ENCODE data around the gene RELL2.

Gene RELL2

DNA sequence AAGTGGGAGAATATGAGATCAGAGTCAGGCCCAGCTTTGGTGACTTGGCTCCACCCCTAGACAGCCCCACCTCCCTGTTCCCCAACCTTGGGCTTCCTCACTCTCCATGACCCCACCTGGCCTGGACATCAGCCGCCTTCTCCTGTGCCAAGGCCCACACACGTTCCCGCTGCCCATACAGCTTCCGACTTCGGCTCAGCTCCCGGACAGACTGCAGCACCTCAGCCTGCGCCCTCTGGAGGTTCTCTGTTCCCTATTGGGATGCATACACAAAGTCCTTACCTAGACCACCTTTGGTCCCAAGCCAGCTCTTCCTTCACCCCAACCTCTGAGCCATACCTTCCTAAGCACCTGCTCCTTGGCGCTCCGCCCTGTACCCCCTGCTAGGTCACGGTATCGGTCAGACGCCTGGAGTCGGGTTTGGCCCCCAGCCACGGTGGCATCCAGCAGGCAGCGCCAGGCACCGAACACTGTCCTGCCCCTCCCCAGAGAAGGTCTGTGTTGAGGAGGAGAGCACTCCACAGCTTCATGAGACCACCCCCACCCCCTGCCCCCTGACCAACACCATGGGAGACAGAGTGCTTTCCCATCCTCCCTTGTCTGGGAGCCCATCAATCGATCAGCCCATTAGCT is 12.4 kb downstream of the RELL2 start:
- DNase-seq (ENCODE audit: low read depth in 2 of 2): no peak

GRCh38 chr5:141649972-141650371 is 13.2 kb downstream of the RELL2 start:
- no peak for DNase-seq (ENCODE audit: low read depth in 2 of 2)

DNA sequence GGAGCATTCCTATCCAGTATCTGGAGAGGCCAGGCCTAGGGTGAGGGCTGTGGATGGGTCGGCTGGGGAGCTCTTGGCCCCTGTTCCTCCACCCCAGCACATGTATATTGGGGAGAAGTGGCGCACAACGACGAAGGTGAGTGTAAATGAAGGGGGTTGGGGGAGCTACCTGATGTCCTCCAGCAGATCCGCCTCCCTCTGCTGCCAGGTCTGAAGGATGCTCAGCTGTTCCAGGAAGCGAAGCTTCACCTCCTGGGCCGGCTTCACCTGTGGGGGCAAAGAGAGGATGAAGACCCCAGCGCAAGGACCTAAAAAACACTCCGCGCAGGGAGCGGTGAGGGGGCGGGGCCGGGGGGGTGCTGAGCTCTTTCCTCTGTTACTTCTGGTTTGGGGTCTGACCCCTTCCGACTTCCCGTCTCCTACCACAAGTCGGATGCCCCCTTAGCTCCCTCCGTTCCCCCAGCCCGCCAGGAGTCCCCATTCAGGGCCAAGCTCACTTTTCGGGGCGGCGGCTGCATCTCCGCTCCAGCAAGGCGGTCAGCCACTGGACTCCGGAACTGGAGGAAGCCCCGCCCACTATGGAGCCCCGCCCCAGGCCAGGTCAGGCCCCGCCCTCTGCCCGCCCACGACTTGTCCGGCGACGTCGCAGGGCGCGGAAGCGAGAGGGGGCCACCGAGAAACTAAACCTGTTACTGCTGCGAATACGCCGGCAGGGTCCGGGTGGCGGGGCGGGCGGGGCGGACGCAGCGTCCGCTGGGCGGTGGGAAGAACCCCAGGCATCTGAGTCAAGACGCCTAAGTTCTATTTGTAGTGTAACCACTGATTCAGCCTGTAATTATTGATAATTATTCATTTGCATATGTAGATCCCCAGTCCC is 14.3 kb downstream of the RELL2 start, which contains the start of gene FCHSD1:
Gene FCHSD1, minus strand, starts transcription at position 568 of the 877 bp plus-strand sequence. Its CDS starts 50 bp downstream, at position 518.
- peak; percentile 66 to 71 for DNase-seq (ENCODE audit: low read depth in 2 of 2)

GRCh38 chr5:141651728-141652105 is 14.9 kb downstream of the RELL2 start:
- no peak for DNase-seq (ENCODE audit: low read depth in 2 of 2)

- DNase-seq (ENCODE audit: low read depth in 2 of 2): no peak
Observed at GRCh38 chr5:141654298-141654697, 17.5 kb downstream of the RELL2 start.

DNA sequence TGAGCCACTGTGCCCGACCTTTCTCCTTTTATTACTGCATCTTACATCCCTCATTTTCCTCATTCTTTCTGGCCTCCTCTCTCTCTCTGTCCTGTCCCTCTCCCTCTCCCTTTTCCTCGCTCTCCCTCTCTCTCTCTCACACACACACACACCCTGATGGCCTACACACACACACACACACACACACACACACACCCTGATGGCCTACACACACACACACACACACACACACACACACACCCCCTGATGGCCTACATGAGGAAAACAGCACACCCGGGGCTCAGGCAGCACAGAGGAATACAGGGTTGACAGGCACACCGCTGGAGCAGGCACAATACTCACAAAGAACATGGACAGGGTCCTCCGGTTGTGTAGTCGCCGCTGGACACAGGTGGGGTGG is 18.2 kb downstream of the RELL2 start:
- DNase-seq (ENCODE audit: low read depth in 2 of 2): no peak

DNA sequence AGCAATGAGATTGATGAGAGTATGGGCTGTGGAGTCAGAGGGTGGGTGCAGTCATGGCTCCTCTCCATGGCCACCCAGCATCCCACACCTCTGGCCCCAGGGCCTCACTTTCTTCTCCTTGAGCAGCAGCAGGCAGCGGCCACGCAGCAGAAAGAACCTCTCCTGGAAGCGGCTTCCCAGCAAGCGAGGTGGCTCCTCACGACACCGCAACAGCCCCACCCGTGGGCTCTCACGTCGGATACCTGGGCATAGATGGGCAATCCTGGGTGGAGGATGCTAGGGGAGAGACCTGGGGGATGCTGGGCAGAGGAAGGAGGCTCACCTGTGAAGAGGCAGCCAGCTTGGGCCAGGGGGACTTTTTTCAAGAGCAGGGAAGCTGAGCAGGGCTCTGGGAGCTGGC is 19.6 kb downstream of the RELL2 start:
- no peak for DNase-seq (ENCODE audit: low read depth in 2 of 2)

DNA sequence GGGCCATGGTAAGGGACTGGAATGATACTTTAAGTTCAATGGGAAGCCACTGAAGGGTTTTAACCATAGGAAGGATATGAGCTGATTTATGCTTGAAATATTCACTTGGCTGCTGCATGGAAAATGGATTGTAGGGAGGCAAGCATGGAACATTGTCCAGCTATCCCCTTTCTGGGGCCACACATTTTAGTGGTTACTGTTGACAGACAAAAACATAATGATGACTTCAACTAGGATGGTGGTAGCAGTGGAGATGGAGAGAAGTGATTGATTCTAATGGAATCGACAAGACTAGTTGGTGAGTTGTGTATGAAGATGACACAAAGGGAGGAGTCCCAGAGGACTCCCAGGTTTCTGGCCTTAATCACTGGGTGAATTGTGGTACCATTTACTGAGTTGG is 20.6 kb downstream of the RELL2 start:
- no peak for DNase-seq (ENCODE audit: low read depth in 2 of 2)

GRCh38 chr5:141657937-141658545 is 21.2 kb downstream of the RELL2 start:
- no peak for DNase-seq (ENCODE audit: low read depth in 2 of 2)

DNA sequence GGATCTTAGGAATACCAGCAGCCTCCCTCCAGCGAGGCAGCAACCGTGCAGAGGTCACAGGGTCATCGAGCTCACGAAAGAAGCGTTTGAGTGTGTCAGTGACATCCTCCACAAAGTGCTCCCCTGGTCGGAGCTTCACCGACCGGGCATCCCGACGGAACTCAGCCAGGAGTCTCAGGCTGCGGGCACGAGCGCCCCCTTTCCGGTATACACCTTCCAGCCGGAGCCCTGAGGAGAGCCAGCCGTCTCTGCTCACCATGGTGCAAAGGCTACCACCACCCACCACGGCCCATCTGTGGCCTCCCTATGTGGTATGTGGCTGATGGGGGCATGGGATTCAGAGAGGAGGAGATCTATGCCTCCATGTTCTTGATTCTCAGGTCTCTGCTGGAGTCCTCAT is 25.2 kb downstream of the RELL2 start:
- DNase-seq (ENCODE audit: low read depth in 2 of 2): no peak

DNA sequence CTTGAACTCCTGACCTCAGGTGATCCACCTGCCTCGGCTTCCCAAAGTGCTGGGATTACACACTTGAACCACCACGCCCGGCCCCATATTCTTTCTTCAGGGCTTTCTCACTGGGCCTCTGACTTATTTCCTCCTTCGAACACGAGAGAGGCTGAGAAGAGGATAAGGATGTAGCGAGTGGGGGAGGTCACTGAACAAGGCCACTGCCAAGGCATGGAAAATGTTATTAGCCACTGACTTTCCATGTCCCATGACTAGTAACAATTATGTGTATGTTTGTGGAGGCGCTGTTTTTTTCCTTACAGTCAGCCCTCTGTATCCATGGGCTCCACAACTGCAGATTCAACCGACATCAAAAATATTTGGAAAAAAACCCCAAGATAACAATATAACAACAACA is 26.7 kb downstream of the RELL2 start:
- DNase-seq (ENCODE audit: low read depth in 2 of 2): no peak

DNA sequence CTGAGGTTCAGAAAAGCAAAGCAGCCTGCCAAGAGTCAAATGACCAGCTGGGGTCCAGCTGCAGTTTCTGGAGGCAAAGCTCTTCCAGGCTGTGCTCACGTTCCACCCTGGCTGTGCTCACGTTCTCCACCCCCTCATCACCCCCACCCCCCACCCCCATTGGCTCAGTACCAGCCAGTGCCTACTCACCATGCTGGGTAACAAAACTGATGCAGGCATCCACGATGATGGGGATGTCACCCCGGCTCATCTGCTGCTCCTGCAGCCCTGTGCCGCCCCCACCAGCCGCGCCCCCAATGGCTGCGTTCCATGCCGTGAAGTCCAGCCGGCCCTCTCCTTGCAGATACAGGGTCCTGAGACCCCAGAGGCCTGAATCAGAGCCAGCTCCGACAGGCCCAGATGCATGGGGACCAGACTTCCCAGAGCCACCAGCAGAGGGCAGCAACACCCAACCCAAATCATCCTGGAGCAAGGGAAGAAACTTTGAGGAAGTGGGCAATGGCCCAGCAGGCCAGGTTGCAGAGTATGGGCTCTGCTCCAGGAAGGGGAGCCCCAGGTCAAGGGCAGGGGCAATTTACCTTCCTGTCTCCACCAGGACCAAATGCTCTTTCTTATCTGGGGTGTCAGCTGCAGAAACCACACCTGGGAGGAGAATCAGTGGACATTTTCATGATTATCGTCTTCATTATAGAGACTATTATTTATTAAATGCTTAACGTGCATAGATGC is 28.1 kb downstream of the RELL2 start:
- peak; percentile 45 to 51 for DNase-seq (ENCODE audit: low read depth in 2 of 2)

- no peak for DNase-seq (ENCODE audit: low read depth in 2 of 2)
Observed at GRCh38 chr5:141665995-141666940, 29.5 kb downstream of the RELL2 start.

GRCh38 chr5:141668601-141669265 is 31.9 kb downstream of the RELL2 start:
- DNase-seq (ENCODE audit: low read depth in 2 of 2): no peak

DNA sequence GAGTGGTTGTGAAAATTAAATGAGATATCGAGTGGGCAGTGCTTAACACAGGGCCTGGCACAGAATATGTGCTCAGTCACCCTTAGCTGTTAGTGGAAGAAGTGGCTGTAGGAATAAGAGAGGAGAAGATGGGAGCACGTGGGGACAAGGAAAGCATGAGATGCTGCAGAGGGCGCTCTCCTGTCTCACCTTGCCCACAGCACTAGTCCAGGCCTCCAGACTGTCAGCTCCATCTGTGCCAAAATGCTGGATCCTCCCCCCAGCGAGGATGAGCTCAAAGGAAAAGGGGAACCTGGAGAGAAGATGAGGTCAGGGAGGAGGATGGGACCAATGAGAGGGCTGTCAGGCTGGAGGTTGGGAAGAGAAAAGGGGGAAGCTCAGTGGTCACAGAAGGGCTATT is 32.7 kb downstream of the RELL2 start:
- no peak for DNase-seq (ENCODE audit: low read depth in 2 of 2)

DNA sequence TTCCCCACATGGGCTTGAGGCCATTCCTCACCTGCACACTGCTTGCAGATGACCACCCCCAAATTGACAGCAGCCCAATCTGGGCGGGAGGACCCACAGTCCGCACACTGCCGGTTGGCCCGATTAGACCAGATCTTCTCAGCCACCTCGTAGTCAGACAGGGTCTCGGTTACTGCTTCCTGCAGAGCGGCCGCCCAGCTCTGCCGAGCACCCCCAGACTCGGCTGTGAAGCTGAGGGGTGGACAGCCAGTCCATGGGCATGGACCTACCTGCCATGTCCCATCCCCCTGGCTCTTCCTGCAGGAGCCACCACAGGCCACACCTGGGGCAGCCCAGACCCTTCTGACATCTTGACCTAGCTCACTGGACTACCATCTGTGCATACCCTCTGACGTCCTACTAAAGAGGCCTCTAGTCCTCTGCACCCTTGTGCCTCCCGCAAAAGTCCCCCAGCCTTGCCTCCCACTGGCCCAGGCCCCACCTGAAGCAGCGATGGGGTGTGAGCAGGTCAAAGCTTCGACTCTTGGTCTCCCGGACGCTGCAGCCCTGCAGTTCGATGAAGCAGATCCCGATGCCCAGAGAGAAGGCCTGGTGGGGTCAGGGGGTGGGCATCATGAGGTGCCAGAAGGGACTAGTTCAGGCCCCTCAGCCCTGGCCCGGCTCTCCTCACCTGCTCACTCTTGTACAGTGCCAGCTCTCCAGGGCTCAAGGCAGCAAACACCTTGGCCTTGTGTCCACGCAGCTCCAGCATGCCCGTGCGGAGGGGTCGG is 35.5 kb downstream of the RELL2 start:
- DNase-seq (ENCODE audit: low read depth in 2 of 2): no peak

DNA sequence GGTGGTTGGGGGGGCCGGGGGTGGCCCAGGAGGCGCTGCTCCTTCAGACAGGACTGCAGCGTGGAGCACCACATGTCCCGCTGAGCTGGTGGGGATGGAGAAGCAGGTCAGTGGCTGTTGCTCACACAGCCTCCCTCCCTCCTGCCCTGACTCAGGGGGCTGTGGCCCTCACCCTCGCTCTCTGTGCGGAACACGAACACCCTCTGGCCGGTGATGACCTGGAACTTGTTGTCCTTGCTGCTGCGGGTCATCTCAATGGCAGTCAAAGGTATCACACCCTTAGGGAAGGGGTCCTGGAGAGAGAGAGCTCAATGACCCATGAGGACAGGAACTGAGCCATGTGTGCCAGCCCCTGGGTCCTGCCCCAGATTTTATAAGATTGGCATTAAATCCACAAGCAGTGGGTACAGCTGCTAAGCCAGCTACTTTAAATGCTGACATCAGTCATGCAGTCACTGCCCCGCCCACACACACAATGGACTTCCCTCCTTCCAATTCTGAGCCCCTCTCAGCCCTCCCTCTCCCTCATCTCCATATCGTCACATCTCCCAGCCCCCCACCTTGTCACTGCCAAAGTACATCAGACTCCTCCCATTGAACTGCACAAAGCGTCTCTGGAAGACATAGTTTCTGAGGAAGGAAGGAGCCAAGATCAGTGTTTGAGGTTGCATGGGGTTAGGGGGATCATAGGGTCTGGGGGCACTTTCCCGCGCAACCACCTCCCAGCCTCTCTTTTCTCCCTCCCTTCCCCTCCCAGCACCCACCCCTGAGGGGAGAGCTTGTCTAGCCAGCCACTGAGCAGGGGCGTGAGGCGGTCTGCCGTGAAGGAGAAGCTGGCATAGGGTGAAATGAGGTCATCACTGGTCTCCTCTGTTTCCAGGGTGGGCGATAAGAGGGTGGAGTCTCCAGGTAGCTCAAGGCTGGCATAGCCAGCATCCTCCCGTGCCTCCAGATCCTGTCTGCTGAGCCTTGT is 36.3 kb downstream of the RELL2 start:
- no peak for DNase-seq (ENCODE audit: low read depth in 2 of 2)

GRCh38 chr5:141674747-141675146 is 38.0 kb downstream of the RELL2 start:
- no peak for DNase-seq (ENCODE audit: low read depth in 2 of 2)

Measured in stimulated activated CD8-positive, alpha-beta memory T cell treated with anti-CD3 and anti-CD28 coated beads, Interleukin-7, amount 100 ng/mL, for 4 hours (primary cell).